Measurements from ENCODE around the gene OR12D1.

Gene OR12D1

GRCh38 chr6:29376003-29376402, 38.7 kb upstream of the OR12D1 start:
- H3K79me2 ChIP-seq (ENCODE audit: insufficient read depth, low read length) = no peaks in the 10 kb centered on the region
- no peak overlapping the region for H3K4me2 ChIP-seq (ENCODE audit: insufficient read depth, low read length)
- no peak overlapping the region for H2AFZ ChIP-seq (ENCODE audit: low read depth, low read length)
- no peaks in the 10 kb centered on the region for H3K4me1 ChIP-seq (ENCODE audit: insufficient read depth, low read length)
- ATAC-seq (ENCODE audit: insufficient read depth, low read depth) (no peak), DNase-seq (no peak)
- H3K9me3 ChIP-seq (ENCODE audit: insufficient read depth, low read length, severe bottlenecking) = no peaks in the 10 kb centered on the region
- H3K36me3 ChIP-seq (ENCODE audit: insufficient read depth, low read length) = no peaks in the 10 kb centered on the region
- TF ChIP-seq EZH2 (IDR thresholded peaks at IDR 0.05; ENCODE audit: borderline replicate concordance, low read depth, low read length, severe bottlenecking) (no peak), CTCF (IDR thresholded peaks at IDR 0.05; ENCODE audit: borderline replicate concordance, extremely low read depth, low read length, poor library complexity, severe bottlenecking) (no peak)
- no peak overlapping the region for H3K4me3 ChIP-seq (ENCODE audit: low read depth in 1 of 2, low read length in 2 of 2)
- no peak overlapping the region for H3K9ac ChIP-seq (ENCODE audit: low read depth, low read length)
- no peak overlapping the region for H3K27ac ChIP-seq (ENCODE audit: low read length)
- peaks cover 5% of the 10 kb centered on the region for H3K27me3 ChIP-seq (ENCODE audit: insufficient read depth, low read length, poor library complexity)
- no peaks in the 10 kb centered on the region for H4K20me1 ChIP-seq (ENCODE audit: insufficient read depth, low read length)

- Histone ChIP-seq H3K4me1 (ENCODE audit: insufficient read depth, low read length) (no peaks in the 10 kb centered on the region), H3K36me3 (ENCODE audit: insufficient read depth, low read length) (no peaks in the 10 kb centered on the region), H3K27ac (ENCODE audit: low read length) (no peak overlapping the region), H3K4me3 (ENCODE audit: low read depth in 1 of 2, low read length in 2 of 2) (no peak overlapping the region), H3K79me2 (ENCODE audit: insufficient read depth, low read length) (no peaks in the 10 kb centered on the region), H4K20me1 (ENCODE audit: insufficient read depth, low read length) (no peaks in the 10 kb centered on the region), H2AFZ (ENCODE audit: low read depth, low read length) (no peak overlapping the region), H3K27me3 (ENCODE audit: insufficient read depth, low read length, poor library complexity) (no peaks in the 10 kb centered on the region), H3K9me3 (ENCODE audit: insufficient read depth, low read length, severe bottlenecking) (no peaks in the 10 kb centered on the region), H3K4me2 (ENCODE audit: insufficient read depth, low read length) (no peak overlapping the region), H3K9ac (ENCODE audit: low read depth, low read length) (no peak overlapping the region)
- DNase-seq (no peak), ATAC-seq (ENCODE audit: insufficient read depth, low read depth) (no peak)
- TF ChIP-seq CTCF (IDR thresholded peaks at IDR 0.05; ENCODE audit: borderline replicate concordance, extremely low read depth, low read length, poor library complexity, severe bottlenecking) = no peak
- no peak for TF ChIP-seq EZH2 (IDR thresholded peaks at IDR 0.05; ENCODE audit: borderline replicate concordance, low read depth, low read length, severe bottlenecking)
These were observed 26.2 kb upstream of the OR12D1 start for GRCh38 chr6:29388533-29388932.

GRCh38 chr6:29395331-29395730, 19.4 kb upstream of the OR12D1 start, which contains the start of gene OR12D2:
OR12D2 (plus strand) TSS chr6:29395631; CDS start chr6:29396700, 1,069 bp downstream.
- Histone ChIP-seq H3K9me3 (ENCODE audit: insufficient read depth, low read length, severe bottlenecking) (no peaks in the 10 kb centered on the region), H3K9ac (ENCODE audit: low read depth, low read length) (no peak within 1 kb of the TSS), H3K79me2 (ENCODE audit: insufficient read depth, low read length) (no peaks in the 10 kb centered on the region), H3K4me3 (ENCODE audit: low read depth in 1 of 2, low read length in 2 of 2) (no peak within 1 kb of the TSS), H3K27ac (ENCODE audit: low read length) (no peak within 1 kb of the TSS), H3K36me3 (ENCODE audit: insufficient read depth, low read length) (no peaks in the 10 kb centered on the region), H3K4me1 (ENCODE audit: insufficient read depth, low read length) (no peaks in the 10 kb centered on the region), H2AFZ (ENCODE audit: low read depth, low read length) (no peak within 1 kb of the TSS), H3K4me2 (ENCODE audit: insufficient read depth, low read length) (no peak within 1 kb of the TSS), H3K27me3 (ENCODE audit: insufficient read depth, low read length, poor library complexity) (no peaks in the 10 kb centered on the region), H4K20me1 (ENCODE audit: insufficient read depth, low read length) (no peaks in the 10 kb centered on the region)
- TF ChIP-seq CTCF (IDR thresholded peaks at IDR 0.05; ENCODE audit: borderline replicate concordance, extremely low read depth, low read length, poor library complexity, severe bottlenecking) = no peak
- TF ChIP-seq EZH2 (IDR thresholded peaks at IDR 0.05; ENCODE audit: borderline replicate concordance, low read depth, low read length, severe bottlenecking) = no peak
- DNase-seq = no peak
- ATAC-seq (ENCODE audit: insufficient read depth, low read depth) = no peak

- Histone ChIP-seq H3K9me3 (ENCODE audit: insufficient read depth, low read length, severe bottlenecking) (no peaks in the 10 kb centered on the region), H3K79me2 (ENCODE audit: insufficient read depth, low read length) (no peaks in the 10 kb centered on the region), H3K36me3 (ENCODE audit: insufficient read depth, low read length) (no peaks in the 10 kb centered on the region), H3K4me3 (ENCODE audit: low read depth in 1 of 2, low read length in 2 of 2) (no peak overlapping the region), H3K9ac (ENCODE audit: low read depth, low read length) (no peak overlapping the region), H3K27me3 (ENCODE audit: insufficient read depth, low read length, poor library complexity) (no peaks in the 10 kb centered on the region), H3K27ac (ENCODE audit: low read length) (no peak overlapping the region), H3K4me2 (ENCODE audit: insufficient read depth, low read length) (no peak overlapping the region), H2AFZ (ENCODE audit: low read depth, low read length) (no peak overlapping the region), H4K20me1 (ENCODE audit: insufficient read depth, low read length) (no peaks in the 10 kb centered on the region), H3K4me1 (ENCODE audit: insufficient read depth, low read length) (no peaks in the 10 kb centered on the region)
- ATAC-seq (ENCODE audit: insufficient read depth, low read depth) (no peak), DNase-seq (no peak)
- no peak for TF ChIP-seq CTCF (IDR thresholded peaks at IDR 0.05; ENCODE audit: borderline replicate concordance, extremely low read depth, low read length, poor library complexity, severe bottlenecking)
- no peak for TF ChIP-seq EZH2 (IDR thresholded peaks at IDR 0.05; ENCODE audit: borderline replicate concordance, low read depth, low read length, severe bottlenecking)
These were observed 15.2 kb upstream of the OR12D1 start for GRCh38 chr6:29399525-29399924.

All from DND-41 (cell line).